CD14-positive monocyte (primary cell): ENCODE results near the gene GDF2. TPM values are rescaled to one million over a fixed set of nuclear protein-coding genes. Genes with fewer than 3 reads are reported as not detected.

Experiments used
- DNase-seq, 3 donors: peaks; one replicate each; pipeline ENCODE4 v3.0.0-alpha.2; 2011 to 2022
- H2AFZ ChIP-seq: 2 replicates; pipeline ENCODE4 v1.6.0; 2012; ENCODE audit warnings: mild to moderate bottlenecking, low read depth, low read length, inconsistent platforms; ENCODE audit not compliant: insufficient read depth, poor library complexity, severe bottlenecking
- H3K27ac ChIP-seq, 2 donors: 1 replicate in 1 of 2; 2 replicates in 1 of 2; pipeline ENCODE4 v1.5.1; 2012 to 2013; ENCODE audit warnings: low read length in 2 of 2, control low read depth in 1 of 2, inconsistent platforms in 1 of 2, low read depth in 1 of 2, mild to moderate bottlenecking in 1 of 2
- H3K27me3 ChIP-seq, 2 donors: one replicate each; pipeline versions ENCODE4 v1.6.0 to v1.6.1; 2011 to 2013; ENCODE audit warnings: low read length in 2 of 2; ENCODE audit not compliant: control insufficient read depth in 2 of 2, insufficient read depth in 2 of 2
- H3K36me3 ChIP-seq, 2 donors: replicated peaks in 1 of 2; 1 replicate in 1 of 2; 2 replicates in 1 of 2; pipeline versions ENCODE4 v1.5.1 to v1.6.1; 2012 to 2013; ENCODE audit warnings: low read length in 2 of 2, control low read depth in 1 of 2, inconsistent platforms in 1 of 2, mild to moderate bottlenecking in 1 of 2; ENCODE audit not compliant: insufficient read depth in 2 of 2, control insufficient read depth in 1 of 2
- H3K4me1 ChIP-seq, 2 donors: 1 replicate in 1 of 2; 2 replicates in 1 of 2; pipeline versions ENCODE4 v1.5.1 to v1.6.1; 2012 to 2013; ENCODE audit warnings: low read length in 2 of 2, control low read depth in 1 of 2, inconsistent platforms in 1 of 2, mild to moderate bottlenecking in 1 of 2, moderate library complexity in 1 of 2; ENCODE audit not compliant: insufficient read depth in 2 of 2, control insufficient read depth in 1 of 2
- H3K4me2 ChIP-seq: replicated peaks from 2 replicates; pipeline ENCODE3; 2012; ENCODE audit warnings: low read length, moderate library complexity, mild to moderate bottlenecking; ENCODE audit not compliant: poor library complexity, severe bottlenecking; ENCODE audit errors: extremely low read depth
- H3K4me3 ChIP-seq, 3 experiments: fragments of 200-600 bp in 1 of 3; sonication (generic) in 1 of 3; replicated peaks in 1 of 3; 1 replicate in 2 of 3; 2 replicates in 1 of 3; pipeline ENCODE4 v1.5.1; 2011 to 2013; ENCODE audit warnings: low read length in 3 of 3, mild to moderate bottlenecking in 3 of 3, control low read depth in 2 of 3, low read depth in 2 of 3, inconsistent platforms in 1 of 3, moderate library complexity in 1 of 3
- H3K79me2 ChIP-seq: 2 replicates; pipeline ENCODE4 v1.6.0; 2012; ENCODE audit warnings: mild to moderate bottlenecking, control low read depth, inconsistent platforms, low read length, moderate library complexity; ENCODE audit not compliant: insufficient read depth
- H3K9ac ChIP-seq: 2 replicates; pipeline ENCODE4 v1.6.0; 2017; ENCODE audit warnings: low read length, mild to moderate bottlenecking; ENCODE audit not compliant: insufficient read depth, poor library complexity, severe bottlenecking
- H3K9me3 ChIP-seq, 2 donors: replicated peaks in 1 of 2; 1 replicate in 1 of 2; 2 replicates in 1 of 2; pipeline versions ENCODE4 v1.5.1 to v1.6.1; 2012 to 2013; ENCODE audit warnings: low read length in 2 of 2, control low read depth in 1 of 2; ENCODE audit not compliant: control insufficient read depth in 1 of 2, insufficient read depth in 1 of 2
- H4K20me1 ChIP-seq: 2 replicates; pipeline ENCODE4 v1.6.0; 2012; ENCODE audit warnings: mild to moderate bottlenecking, low read length, control low read depth, moderate library complexity; ENCODE audit not compliant: insufficient read depth
- H3K27ac Mint-ChIP-seq, 7 donors: one replicate each; pipeline ENCODE4 v1.8.0; 2020; ENCODE audit warnings: mild to moderate bottlenecking in 7 of 7, mixed read lengths in 7 of 7, moderate library complexity in 6 of 7, inconsistent platforms in 2 of 7
- H3K27me3 Mint-ChIP-seq, 3 donors: one replicate each; pipeline ENCODE4 v1.8.0; 2021 to 2022; ENCODE audit warnings: low read depth in 3 of 3, mild to moderate bottlenecking in 3 of 3, mixed read lengths in 3 of 3, moderate library complexity in 3 of 3, inconsistent platforms in 1 of 3
- H3K36me3 Mint-ChIP-seq, 2 donors: one replicate each; pipeline ENCODE4 v1.8.0; 2020; ENCODE audit warnings: mixed read lengths in 2 of 2, inconsistent platforms in 1 of 2, mild to moderate bottlenecking in 1 of 2
- H3K4me1 Mint-ChIP-seq: one replicate; pipeline ENCODE4 v1.8.0; 2020; ENCODE audit warnings: mild to moderate bottlenecking, mixed read lengths
- H3K4me3 Mint-ChIP-seq, 2 donors: one replicate each; pipeline ENCODE4 v1.8.0; 2020; ENCODE audit warnings: mild to moderate bottlenecking in 2 of 2, mixed read lengths in 2 of 2, moderate library complexity in 1 of 2
- H3K9me3 Mint-ChIP-seq, 7 donors: one replicate each; pipeline ENCODE4 v1.8.0; 2020 to 2022; ENCODE audit warnings: mixed read lengths in 7 of 7, mild to moderate bottlenecking in 6 of 7, moderate library complexity in 6 of 7, inconsistent platforms in 2 of 7
- CTCF ChIP-seq: fragments of 200-600 bp; IDR thresholded peaks from one replicate; pipeline ENCODE4 v1.8.0; 2022; ENCODE audit warnings: antibody characterized with exemption, mild to moderate bottlenecking
- WGBS: methylation state at CpG from one replicate; pipeline ENCODE4 v1.1.5; 2013; ENCODE audit warnings: missing lambda C conversion rate; ENCODE audit not compliant: insufficient coverage; 5-methylcytosine and 5-hydroxymethylcytosine counted together
- intact Hi-C, 2 donors: fragments of 100-400 bp; cut with micrococcal nuclease; formaldehyde crosslinking; loops; one replicate each; pipeline versions ENCODE4 v1.15.0 to v1.15.1; 2023
- polyA plus RNA-seq, 3 donors: library from polyadenylated mRNA; depleted of rRNA in 1 of 3; unstranded in 2 of 3; stranded (reverse) in 1 of 3; fragments of 300-500 nt in 2 of 3; fragments of >200 nt in 1 of 3; fragmentation: Illumina TruSeq in 2 of 3; gene quantifications; 1 replicate in 2 of 3; 2 replicates in 1 of 3; pipeline ENCODE4 v1.2.3, GENCODE V29; 2012 to 2021

The GDF2 gene
- polyA plus RNA-seq, 3 donors = not detected

DNA sequence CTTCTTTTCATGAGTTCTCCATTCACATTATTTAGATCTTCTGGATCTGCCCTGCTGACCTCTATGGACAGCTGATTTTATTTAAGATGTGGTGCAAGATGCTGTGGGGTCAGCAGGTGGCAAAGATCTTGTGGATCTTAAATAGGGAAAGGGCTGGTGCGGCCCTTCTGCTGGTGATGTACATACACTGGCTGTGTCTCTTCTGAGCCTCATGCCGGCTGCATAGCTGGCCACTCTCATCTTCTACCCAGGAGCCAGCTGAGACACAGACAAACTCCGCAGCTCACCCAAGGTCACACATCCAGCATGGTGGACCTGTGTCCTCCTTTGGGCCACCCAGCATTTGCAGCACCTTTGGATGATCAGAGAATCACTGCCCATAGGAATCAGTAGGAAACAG, 35.7 kb downstream of the GDF2 start:
- no peaks in the 10 kb centered on the region for H3K4me1 ChIP-seq
- no peaks in the 10 kb centered on the region for H3K36me3 ChIP-seq
- Mint-ChIP-seq H3K4me1 (no peaks in the 10 kb centered on the region), H3K4me3 (no peak overlapping the region), H3K27ac (no peak overlapping the region), H3K36me3 (no peaks in the 10 kb centered on the region), H3K9me3 (no peaks in the 10 kb centered on the region), H3K27me3 (peaks cover 0 to 3% (median 0%) of the 10 kb centered on the region in 3 donors)
- no peaks in the 10 kb centered on the region for H3K79me2 ChIP-seq
- WGBS = 94% methylated on average over 3 of the region's 3 CpGs
- intact Hi-C loops = no loop called here
- no peaks in the 10 kb centered on the region for H4K20me1 ChIP-seq
- no peaks in the 10 kb centered on the region for H3K27me3 ChIP-seq
- no peak overlapping the region for H3K4me2 ChIP-seq
- H3K4me3 ChIP-seq = no peak overlapping the region
- H3K9ac ChIP-seq = no peak overlapping the region
- no peak for TF ChIP-seq CTCF
- H3K27ac ChIP-seq = no peak overlapping the region
- H3K9me3 ChIP-seq = no peaks in the 10 kb centered on the region
- no peak for DNase-seq
- no peak overlapping the region for H2AFZ ChIP-seq

DNA sequence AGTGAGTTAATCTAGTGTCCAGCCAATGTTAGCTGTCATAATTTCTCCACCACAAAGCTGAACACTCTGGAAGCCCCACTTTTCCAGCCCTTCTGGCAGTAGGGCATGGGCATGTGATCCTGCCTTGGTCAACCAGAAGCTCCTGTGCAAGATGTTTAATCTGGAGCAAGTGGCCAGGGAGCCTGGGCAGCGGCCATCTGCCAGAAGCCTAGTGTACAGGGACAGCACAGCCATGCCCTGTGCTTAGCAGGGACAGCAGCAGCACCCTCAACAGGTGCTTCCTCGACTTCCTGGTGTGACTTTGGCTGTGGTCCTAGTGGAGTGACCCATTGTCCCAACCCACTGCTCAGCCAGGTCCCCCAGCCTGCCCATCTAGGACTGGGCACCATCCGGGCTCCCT, 36.2 kb downstream of the GDF2 start:
- H3K27me3 ChIP-seq = no peaks in the 10 kb centered on the region
- H3K4me2 ChIP-seq = no peak overlapping the region
- Mint-ChIP-seq H3K36me3 (no peaks in the 10 kb centered on the region), H3K9me3 (no peaks in the 10 kb centered on the region), H3K27me3 (peaks cover 0 to 3% (median 0%) of the 10 kb centered on the region in 3 donors), H3K27ac (no peak overlapping the region), H3K4me1 (no peaks in the 10 kb centered on the region), H3K4me3 (no peak overlapping the region)
- no peak overlapping the region for H3K4me3 ChIP-seq
- H3K79me2 ChIP-seq = no peaks in the 10 kb centered on the region
- H3K9ac ChIP-seq = no peak overlapping the region
- H2AFZ ChIP-seq = no peak overlapping the region
- 91% methylated on average over 2 of the region's 3 CpGs for WGBS
- intact Hi-C loops = no loop called here
- no peaks in the 10 kb centered on the region for H3K4me1 ChIP-seq
- no peaks in the 10 kb centered on the region for H4K20me1 ChIP-seq
- no peaks in the 10 kb centered on the region for H3K9me3 ChIP-seq
- H3K36me3 ChIP-seq = no peaks in the 10 kb centered on the region
- no peak for TF ChIP-seq CTCF
- DNase-seq = no peak
- no peak overlapping the region for H3K27ac ChIP-seq
